ENCODE data around the gene MARCKSL1.

DNA sequence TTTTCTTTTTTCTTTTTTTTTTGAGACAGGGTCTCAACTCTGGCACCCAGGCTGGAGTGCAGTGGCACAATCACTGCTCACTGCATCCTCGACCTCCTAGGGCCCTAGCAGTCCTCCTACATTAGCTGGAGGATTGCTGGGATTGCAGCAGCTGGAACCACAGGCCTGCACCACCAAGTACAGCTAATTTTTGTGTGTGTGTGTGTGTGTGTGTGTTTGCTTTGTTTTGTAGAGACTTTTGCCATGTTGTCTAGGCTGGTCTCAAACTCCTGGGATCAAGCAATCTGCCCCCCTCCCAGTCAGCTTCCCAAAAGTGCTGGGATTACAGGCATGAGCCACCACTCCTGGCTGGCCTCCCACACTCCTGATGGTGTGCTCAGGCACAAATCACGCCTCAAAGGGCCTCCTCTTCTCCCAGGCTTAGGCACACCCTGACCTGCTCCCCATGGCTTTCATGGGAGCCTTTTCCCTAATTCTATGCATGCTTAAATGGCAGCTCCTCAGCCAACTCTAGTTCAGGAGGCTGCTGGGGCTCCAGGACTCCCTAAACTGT, 16.9 kb upstream of the MARCKSL1 start:
- TF ChIP-seq POLR2A (IDR thresholded peaks at IDR 0.05; ENCODE audit: low read depth, low read length) (no peak), TAF1 (IDR thresholded peaks at IDR 0.05; ENCODE audit: low read depth, low read length) (no peak), POLR2AphosphoS5 (IDR thresholded peaks at IDR 0.05; ENCODE audit: low read depth, low read length) (no peak)

Data from GM12891 (cell line).